Transverse colon (tissue), 4 donors: ENCODE data around the gene GRB2. TPM values are rescaled to one million over a fixed set of nuclear protein-coding genes. Genes with fewer than 3 reads are reported as not detected.
"Not testable (repeated sequence)": the region's sequence is repeated elsewhere in the genome, so short reads cannot be mapped to it uniquely, and the experiment has no call there.

ENCODE experiments used
- DNase-seq: peaks from one replicate; pipeline ENCODE4 v3.0.0-alpha.2; 2019
- H3K27ac ChIP-seq, 4 donors: fragments of 200-600 bp; sonication (generic); 2 replicates each; pipeline ENCODE4 v1.5.1; 2016 to 2018; ENCODE audit warnings: inconsistent platforms in 4 of 4
- H3K27me3 ChIP-seq: fragments of 200-600 bp; sonication (generic); 2 replicates; pipeline ENCODE4 v1.5.1; 2017; ENCODE audit warnings: inconsistent platforms
- H3K36me3 ChIP-seq, 4 donors: fragments of 200-600 bp; sonication (generic); 2 replicates each; pipeline ENCODE4 v1.5.1; 2017 to 2019; ENCODE audit warnings: inconsistent platforms in 4 of 4
- H3K4me1 ChIP-seq, 4 donors: fragments of 200-600 bp; sonication (generic); 2 replicates each; pipeline ENCODE4 v1.5.1; 2017 to 2020; ENCODE audit warnings: inconsistent platforms in 4 of 4
- H3K4me3 ChIP-seq, 4 donors: fragments of 200-600 bp; sonication (generic); 1 replicate in 1 of 4; 2 replicates in 3 of 4; pipeline versions ENCODE4 v1.5.1 to v1.6.1; 2017 to 2019; ENCODE audit warnings: inconsistent platforms in 4 of 4
- H3K9me3 ChIP-seq, 2 donors: fragments of 200-600 bp; sonication (generic); 2 replicates each; pipeline ENCODE4 v1.5.1; 2017 to 2019; ENCODE audit warnings: inconsistent platforms in 2 of 2
- EP300 ChIP-seq: sonication (generic); formaldehyde crosslinking; IDR thresholded peaks from one replicate; pipeline ENCODE4 v1.6.1; 2017; ENCODE audit warnings: antibody characterized with exemption, low read depth
- POLR2A ChIP-seq: fragments of 450-650 bp; IDR thresholded peaks from one replicate; pipeline ENCODE4 v1.6.1; 2016; ENCODE audit warnings: antibody characterized with exemption, mild to moderate bottlenecking, moderate library complexity
- POLR2AphosphoS5 ChIP-seq, 3 donors: sonication (generic); formaldehyde crosslinking; IDR thresholded peaks; one replicate each; pipeline ENCODE4 v1.6.1; 2016; ENCODE audit warnings: antibody characterized with exemption in 3 of 3
- WGBS, 2 donors: methylation state at CpG; one replicate each; pipeline ENCODE4 v1.1.5; 2018; ENCODE audit warnings: low coverage in 1 of 2; 5-methylcytosine and 5-hydroxymethylcytosine counted together
- in situ Hi-C, 4 donors: fragments of 200-750 bp; cut with MboI; loops; one replicate each; pipeline versions ENCODE4 v1.15.0 to v1.15.1; 2017; ENCODE audit warnings: low sequenced_read_pairs in 3 of 4, low pct_ligation_motif_present in 1 of 4, low pct_unique_long_range_greater_than_20kb in 1 of 4
- intact Hi-C: fragments of 100-400 bp; cut with DNase I; formaldehyde crosslinking; loops from one replicate; pipeline ENCODE4 v1.15.1; 2023; ENCODE audit warnings: low total_unique reads
- total RNA-seq, 4 donors: library from RNA; depleted of rRNA; stranded (reverse); fragments of >200 nt; gene quantifications; one replicate each; pipeline ENCODE4 v1.1.0, GENCODE V29; 2016
- TF ChIP-seq, protein P1 (sequence below), 5 experiments: fragments of 200-600 bp in 3 of 5; fragments of 450-650 bp in 2 of 5; sonication (generic) in 3 of 5; IDR thresholded peaks; 1 replicate in 2 of 5; 2 replicates in 3 of 5; pipeline ENCODE4 v1.5.1; 2016 to 2017; ENCODE audit warnings: antibody characterized with exemption in 5 of 5, inconsistent platforms in 3 of 5, mild to moderate bottlenecking in 2 of 5, moderate library complexity in 1 of 5

Gene GRB2
- total RNA-seq, 4 donors from 2014 or later, result 105 to 183 (median 136) TPM

DNA sequence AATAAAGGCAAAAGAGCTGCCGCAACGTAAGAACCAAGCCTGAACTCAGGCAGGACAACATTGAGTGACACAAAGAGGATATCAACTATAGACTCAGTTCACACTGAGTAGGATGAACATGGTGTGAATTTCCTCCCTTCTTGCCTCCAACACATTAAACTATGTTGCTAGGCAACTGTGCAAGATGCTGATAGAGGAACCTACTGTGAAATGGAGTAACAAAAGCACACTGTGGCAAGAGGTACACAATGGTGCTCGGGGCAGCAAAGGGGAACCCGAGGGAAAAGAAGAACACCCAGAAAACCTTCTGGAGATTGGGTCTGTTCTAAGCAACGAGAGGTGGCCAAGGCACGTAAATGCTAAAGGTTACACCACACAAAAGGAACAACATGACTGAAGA lies 34.1 kb downstream of the GRB2 start:
- H3K36me3 ChIP-seq, result peaks cover 0 to 4% (median 0%) of the 10 kb centered on the region in 4 donors
- in situ Hi-C loops (no loop called here), intact Hi-C loops (no loop called here)
- no peaks in the 10 kb centered on the region for H3K9me3 ChIP-seq
- WGBS, 2 donors, result 79 to 83% methylated on average over 4 to 6 of the region's 6 CpGs
- no peak for DNase-seq
- no peak overlapping the region for H3K4me3 ChIP-seq
- peaks cover 6 to 48% (median 16%) of the 10 kb centered on the region in 4 donors for H3K4me1 ChIP-seq
- no peaks in the 10 kb centered on the region for H3K27me3 ChIP-seq
- TF ChIP-seq, protein P1, sequence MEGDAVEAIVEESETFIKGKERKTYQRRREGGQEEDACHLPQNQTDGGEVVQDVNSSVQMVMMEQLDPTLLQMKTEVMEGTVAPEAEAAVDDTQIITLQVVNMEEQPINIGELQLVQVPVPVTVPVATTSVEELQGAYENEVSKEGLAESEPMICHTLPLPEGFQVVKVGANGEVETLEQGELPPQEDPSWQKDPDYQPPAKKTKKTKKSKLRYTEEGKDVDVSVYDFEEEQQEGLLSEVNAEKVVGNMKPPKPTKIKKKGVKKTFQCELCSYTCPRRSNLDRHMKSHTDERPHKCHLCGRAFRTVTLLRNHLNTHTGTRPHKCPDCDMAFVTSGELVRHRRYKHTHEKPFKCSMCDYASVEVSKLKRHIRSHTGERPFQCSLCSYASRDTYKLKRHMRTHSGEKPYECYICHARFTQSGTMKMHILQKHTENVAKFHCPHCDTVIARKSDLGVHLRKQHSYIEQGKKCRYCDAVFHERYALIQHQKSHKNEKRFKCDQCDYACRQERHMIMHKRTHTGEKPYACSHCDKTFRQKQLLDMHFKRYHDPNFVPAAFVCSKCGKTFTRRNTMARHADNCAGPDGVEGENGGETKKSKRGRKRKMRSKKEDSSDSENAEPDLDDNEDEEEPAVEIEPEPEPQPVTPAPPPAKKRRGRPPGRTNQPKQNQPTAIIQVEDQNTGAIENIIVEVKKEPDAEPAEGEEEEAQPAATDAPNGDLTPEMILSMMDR (IDR thresholded peaks at IDR 0.05), result no peak
- TF ChIP-seq EP300, result no peak
- TF ChIP-seq POLR2AphosphoS5 (IDR thresholded peaks at IDR 0.05), result no peak
- no peak for TF ChIP-seq POLR2A
- no peak overlapping the region for H3K27ac ChIP-seq

DNA sequence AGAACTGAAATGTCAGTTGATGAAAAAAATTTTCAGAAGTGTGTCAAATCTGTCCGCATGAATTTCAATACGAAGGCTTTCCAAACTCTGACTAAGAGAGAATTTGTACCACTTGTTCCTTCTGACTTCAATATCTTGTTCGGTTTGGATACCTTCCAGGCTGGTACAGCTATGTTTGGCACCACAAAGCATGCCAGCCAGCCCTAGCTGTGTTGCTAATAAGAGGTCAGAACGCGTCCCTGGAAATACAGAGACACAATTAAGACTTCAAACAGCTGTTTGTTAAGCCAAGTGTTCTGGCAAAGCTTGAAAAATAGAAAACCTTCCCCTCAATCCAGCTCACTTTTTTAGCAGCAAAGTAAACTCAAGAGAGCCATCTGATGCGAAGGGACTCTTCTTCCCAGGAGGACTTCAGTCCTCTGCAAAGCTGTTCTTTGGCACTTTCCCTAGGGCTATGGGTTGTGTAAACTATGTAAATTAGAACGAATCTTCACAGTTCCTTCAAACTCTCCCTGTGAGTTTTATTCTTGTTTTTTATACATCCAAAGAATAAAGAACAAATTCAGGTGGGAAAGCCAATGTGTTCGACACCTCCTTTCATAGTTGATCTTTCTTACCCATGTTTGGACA lies 35.1 kb downstream of the GRB2 start:
- Histone ChIP-seq H3K4me3 (no peak overlapping the region), H3K36me3 (peaks cover 0 to 4% (median 0%) of the 10 kb centered on the region in 4 donors), H3K4me1 (peaks cover 6 to 57% (median 24%) of the 10 kb centered on the region in 4 donors), H3K27me3 (no peaks in the 10 kb centered on the region), H3K9me3 (no peaks in the 10 kb centered on the region), H3K27ac (peak overlapping the region in 3 of 4 donors; percentile 18 to 48 (median 40))
- 66 to 79% methylated on average over 5 to 8 of the region's 8 CpGs for WGBS, 2 donors
- DNase-seq, result no peak
- intact Hi-C loops (no loop called here), in situ Hi-C loops (no loop called here)
- TF ChIP-seq, protein P1 (IDR thresholded peaks at IDR 0.05), result no peak
- no peak for TF ChIP-seq POLR2A
- no peak for TF ChIP-seq EP300
- TF ChIP-seq POLR2AphosphoS5 (IDR thresholded peaks at IDR 0.05), result no peak

DNA sequence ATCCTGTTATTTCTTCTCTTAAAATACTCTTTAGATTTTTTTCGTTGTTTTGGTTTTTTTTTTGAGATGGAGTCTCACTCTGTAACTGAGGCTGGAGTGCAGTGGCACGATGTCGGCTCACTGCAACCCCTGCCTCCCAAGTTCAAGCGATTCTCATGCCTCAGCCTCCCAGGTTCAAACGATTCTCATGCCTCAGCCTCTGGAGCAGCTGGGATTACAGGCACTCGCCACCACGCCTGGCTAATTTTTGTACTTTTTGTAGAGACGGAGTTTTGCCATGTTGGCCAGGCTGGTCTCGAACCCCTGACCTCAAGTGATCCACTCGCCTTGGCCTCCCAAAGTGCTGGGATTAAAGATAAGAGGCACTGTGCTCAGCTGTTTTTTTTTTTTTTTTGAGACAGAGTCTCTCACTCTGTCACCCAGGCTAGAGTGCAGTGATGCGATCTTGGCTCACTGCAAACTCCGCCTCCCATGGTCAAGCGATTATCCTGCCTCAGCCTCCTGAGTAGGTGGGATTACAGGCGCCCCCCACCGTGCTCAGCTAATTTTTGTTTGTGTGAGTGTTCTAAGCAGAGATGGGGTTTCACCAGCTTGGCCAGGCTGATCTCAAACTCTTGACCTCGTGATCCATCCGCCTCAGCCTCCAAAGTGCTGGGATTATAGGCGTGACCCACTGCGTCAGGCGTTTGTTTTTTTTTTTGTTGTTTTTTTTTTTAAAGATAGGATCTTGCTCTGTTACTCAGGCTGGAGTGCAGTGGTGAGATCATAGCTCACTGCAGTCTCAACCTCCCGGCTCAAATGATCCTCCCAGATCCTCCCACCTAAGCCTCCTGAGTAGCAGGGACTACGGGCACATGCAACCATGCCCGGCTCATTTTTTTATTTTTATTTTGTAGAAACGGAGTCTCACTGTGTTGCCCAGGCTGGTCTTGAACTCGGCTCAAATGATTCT lies 37.4 kb downstream of the GRB2 start:
- in situ Hi-C loops, H3K4me3 ChIP-seq, H3K9me3 ChIP-seq, H3K36me3 ChIP-seq, H3K27ac ChIP-seq, intact Hi-C loops, DNase-seq, H3K27me3 ChIP-seq: not testable (repeated sequence)
- 76 to 83% methylated on average over 9 to 25 of the region's 25 CpGs for WGBS, 2 donors
- H3K4me1 ChIP-seq, result peaks cover 11 to 79% (median 41%) of the 10 kb centered on the region in 4 donors

DNA sequence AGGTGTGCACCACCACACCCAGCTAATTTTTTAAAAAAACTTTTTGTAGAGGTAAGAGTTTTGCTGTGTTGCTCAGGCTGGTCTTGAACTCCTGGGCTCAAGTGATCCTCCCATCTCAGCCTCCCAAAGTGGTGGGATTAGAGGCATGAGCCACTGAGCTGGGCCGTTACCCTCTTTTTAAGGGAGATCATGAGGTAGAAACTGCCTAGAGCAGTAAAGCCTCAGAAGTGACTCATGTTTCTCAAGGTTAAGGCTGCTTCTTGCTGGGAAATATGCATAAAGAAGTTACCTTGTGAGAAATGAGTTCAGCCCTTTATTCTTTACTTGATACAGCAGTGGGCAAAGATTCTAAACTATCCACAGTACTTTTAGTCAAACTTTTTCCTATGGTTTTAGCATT lies 38.2 kb downstream of the GRB2 start:
- Histone ChIP-seq H3K9me3 (no peaks in the 10 kb centered on the region), H3K27me3 (no peaks in the 10 kb centered on the region), H3K4me3 (no peak overlapping the region), H3K36me3 (no peaks in the 10 kb centered on the region), H3K27ac (no peak overlapping the region), H3K4me1 (peaks cover 13 to 82% (median 47%) of the 10 kb centered on the region in 4 donors)
- intact Hi-C loops, result no loop called here
- in situ Hi-C loops, result no loop called here
- TF ChIP-seq EP300 (no peak), POLR2A (no peak), POLR2AphosphoS5 (IDR thresholded peaks at IDR 0.05) (no peak)
- TF ChIP-seq, protein P1 (IDR thresholded peaks at IDR 0.05), result no peak
- DNase-seq, result no peak
- WGBS, 2 donors, result 50 to 88% methylated on average over 1 of the region's 1 CpG
